ENCODE results near the gene SUSD3. TPM values are rescaled to one million over a fixed set of nuclear protein-coding genes. Genes with fewer than 3 reads are reported as not detected.

SUSD3 gene
- total RNA-seq, 1 experiment from 2014 or later = 2.2 TPM

DNA sequence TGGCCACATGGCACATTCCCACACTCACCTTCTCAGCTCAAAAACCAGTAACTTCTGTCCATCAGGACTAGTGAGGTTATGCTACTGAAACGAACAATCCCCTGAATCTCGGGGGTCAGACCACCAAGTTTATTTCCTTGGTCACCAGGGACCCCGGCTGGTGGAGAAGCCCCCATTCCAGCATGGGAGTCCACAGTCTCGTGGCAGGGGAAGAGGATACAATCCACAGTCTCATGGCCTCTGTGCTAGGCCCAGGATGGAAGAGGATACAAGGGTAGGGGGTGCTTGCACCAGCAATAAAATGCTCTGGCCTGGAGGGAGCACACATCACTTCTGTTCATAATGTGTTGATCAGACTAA lies 30.1 kb downstream of the SUSD3 start:
- intact Hi-C loops (cut with micrococcal nuclease; ENCODE audit: unreplicated experiment) = no loop called here
- no peaks in the 10 kb centered on the region for H3K4me1 Mint-ChIP-seq (ENCODE audit: low read depth, unreplicated experiment)
- Histone ChIP-seq H3K9me3 (no peaks in the 10 kb centered on the region), H3K4me1 (no peaks in the 10 kb centered on the region), H3K36me3 (ENCODE audit: control insufficient read depth, insufficient read depth, low read length) (no peaks in the 10 kb centered on the region), H3K4me3 (ENCODE audit: low read depth, low read length) (no peak overlapping the region), H3K27me3 (replicated peaks; ENCODE audit: control insufficient read depth, insufficient read depth, low read length) (no peaks in the 10 kb centered on the region)
- TF ChIP-seq, protein P1, sequence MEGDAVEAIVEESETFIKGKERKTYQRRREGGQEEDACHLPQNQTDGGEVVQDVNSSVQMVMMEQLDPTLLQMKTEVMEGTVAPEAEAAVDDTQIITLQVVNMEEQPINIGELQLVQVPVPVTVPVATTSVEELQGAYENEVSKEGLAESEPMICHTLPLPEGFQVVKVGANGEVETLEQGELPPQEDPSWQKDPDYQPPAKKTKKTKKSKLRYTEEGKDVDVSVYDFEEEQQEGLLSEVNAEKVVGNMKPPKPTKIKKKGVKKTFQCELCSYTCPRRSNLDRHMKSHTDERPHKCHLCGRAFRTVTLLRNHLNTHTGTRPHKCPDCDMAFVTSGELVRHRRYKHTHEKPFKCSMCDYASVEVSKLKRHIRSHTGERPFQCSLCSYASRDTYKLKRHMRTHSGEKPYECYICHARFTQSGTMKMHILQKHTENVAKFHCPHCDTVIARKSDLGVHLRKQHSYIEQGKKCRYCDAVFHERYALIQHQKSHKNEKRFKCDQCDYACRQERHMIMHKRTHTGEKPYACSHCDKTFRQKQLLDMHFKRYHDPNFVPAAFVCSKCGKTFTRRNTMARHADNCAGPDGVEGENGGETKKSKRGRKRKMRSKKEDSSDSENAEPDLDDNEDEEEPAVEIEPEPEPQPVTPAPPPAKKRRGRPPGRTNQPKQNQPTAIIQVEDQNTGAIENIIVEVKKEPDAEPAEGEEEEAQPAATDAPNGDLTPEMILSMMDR (IDR thresholded peaks at IDR 0.05; ENCODE audit: insufficient read depth in 1 of 2, low read depth in 1 of 2, low read length in 1 of 2, severe bottlenecking in 1 of 2, unreplicated experiment in 1 of 2) = no peak
- H3K4me3 Mint-ChIP-seq (ENCODE audit: unreplicated experiment) = no peak overlapping the region
- BruUV-seq (replicated peaks) = no TSS peak
- DNase-seq = no peak
- ChIA-PET CTCF (no interaction called here), POLR2A (no interaction called here)
- no peaks in the 10 kb centered on the region for H3K36me3 Mint-ChIP-seq (ENCODE audit: insufficient read depth, unreplicated experiment)
- no peaks in the 10 kb centered on the region for H3K9me3 Mint-ChIP-seq (ENCODE audit: unreplicated experiment)
- no peak overlapping the region for H3K27ac Mint-ChIP-seq (ENCODE audit: unreplicated experiment)
- no peaks in the 10 kb centered on the region for H3K27me3 Mint-ChIP-seq (ENCODE audit: insufficient read depth, unreplicated experiment)

- Mint-ChIP-seq H3K36me3 (ENCODE audit: insufficient read depth, unreplicated experiment) (no peaks in the 10 kb centered on the region), H3K27ac (ENCODE audit: unreplicated experiment) (no peak overlapping the region), H3K9me3 (ENCODE audit: unreplicated experiment) (no peaks in the 10 kb centered on the region), H3K4me1 (ENCODE audit: low read depth, unreplicated experiment) (no peaks in the 10 kb centered on the region), H3K27me3 (ENCODE audit: insufficient read depth, unreplicated experiment) (no peaks in the 10 kb centered on the region), H3K4me3 (ENCODE audit: unreplicated experiment) (no peak overlapping the region)
- Histone ChIP-seq H3K27me3 (replicated peaks; ENCODE audit: control insufficient read depth, insufficient read depth, low read length) (no peaks in the 10 kb centered on the region), H3K9me3 (no peaks in the 10 kb centered on the region), H3K36me3 (ENCODE audit: control insufficient read depth, insufficient read depth, low read length) (no peaks in the 10 kb centered on the region), H3K4me3 (ENCODE audit: low read depth, low read length) (no peak overlapping the region), H3K4me1 (no peaks in the 10 kb centered on the region)
- DNase-seq = no peak
- CTCF ChIA-PET = no interaction called here
- intact Hi-C loops (cut with micrococcal nuclease; ENCODE audit: unreplicated experiment) = no loop called here
- no TSS peak for BruUV-seq (replicated peaks)
- POLR2A ChIA-PET = no interaction called here
- TF ChIP-seq, protein P1 (IDR thresholded peaks at IDR 0.05; ENCODE audit: insufficient read depth in 1 of 2, low read depth in 1 of 2, low read length in 1 of 2, severe bottlenecking in 1 of 2, unreplicated experiment in 1 of 2) = no peak
These were observed 30.5 kb downstream of the SUSD3 start for GRCh38 chr9:93089024-93089423.

DNA sequence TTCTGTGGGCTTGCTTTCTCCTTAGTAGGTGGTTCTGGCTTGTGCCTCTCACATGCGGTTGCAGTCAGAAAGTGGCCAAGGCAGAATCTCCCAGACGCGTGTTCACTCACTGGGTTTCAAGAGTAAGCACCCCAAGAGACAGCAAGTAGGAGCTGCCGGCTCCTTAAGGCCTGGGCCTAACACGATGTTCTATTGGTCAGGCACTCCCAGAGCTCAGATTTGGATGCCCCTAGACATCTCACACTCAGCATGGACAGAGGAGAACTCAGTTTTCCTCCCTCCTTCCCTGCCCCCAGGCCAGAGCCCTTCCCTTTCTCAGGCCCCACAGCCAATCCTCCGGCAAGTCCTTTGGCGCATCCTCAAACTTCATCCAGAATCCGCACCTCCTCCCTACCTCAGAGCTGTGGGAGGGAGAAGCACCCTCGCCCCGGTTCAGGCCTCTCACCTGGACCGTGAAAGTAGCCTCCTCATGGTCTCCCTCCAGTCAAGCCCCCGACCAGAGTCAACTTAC lies 31.0 kb downstream of the SUSD3 start:
- Mint-ChIP-seq H3K4me3 (ENCODE audit: unreplicated experiment) (no peak overlapping the region), H3K4me1 (ENCODE audit: low read depth, unreplicated experiment) (no peaks in the 10 kb centered on the region), H3K36me3 (ENCODE audit: insufficient read depth, unreplicated experiment) (no peaks in the 10 kb centered on the region), H3K9me3 (ENCODE audit: unreplicated experiment) (no peaks in the 10 kb centered on the region), H3K27me3 (ENCODE audit: insufficient read depth, unreplicated experiment) (no peaks in the 10 kb centered on the region), H3K27ac (ENCODE audit: unreplicated experiment) (no peak overlapping the region)
- no peaks in the 10 kb centered on the region for H3K9me3 ChIP-seq
- CTCF ChIA-PET = no interaction called here
- no peaks in the 10 kb centered on the region for H3K36me3 ChIP-seq (ENCODE audit: control insufficient read depth, insufficient read depth, low read length)
- no peak overlapping the region for H3K4me3 ChIP-seq (ENCODE audit: low read depth, low read length)
- intact Hi-C loops (cut with micrococcal nuclease; ENCODE audit: unreplicated experiment) = no loop called here
- H3K4me1 ChIP-seq = no peaks in the 10 kb centered on the region; the same call in 1 of the 2 replicates
- no peaks in the 10 kb centered on the region for H3K27me3 ChIP-seq (replicated peaks; ENCODE audit: control insufficient read depth, insufficient read depth, low read length)
- POLR2A ChIA-PET = no interaction called here
- DNase-seq = no peak
- BruUV-seq (replicated peaks) = no TSS peak
- TF ChIP-seq, protein P1 (IDR thresholded peaks at IDR 0.05; ENCODE audit: insufficient read depth in 1 of 2, low read depth in 1 of 2, low read length in 1 of 2, severe bottlenecking in 1 of 2, unreplicated experiment in 1 of 2) = no peak
